PC-9 (cell line): Measurements from ENCODE around the gene VAPB. TPM values are rescaled to one million over a fixed set of nuclear protein-coding genes. Genes with fewer than 3 reads are reported as not detected.

Experiments
- BruUV-seq: library from RNA; stranded (reverse); fragments of 400-500 nt; replicated peaks from 2 replicates; lab custom pipeline; 2021; lab: Mats Ljungman, UMichigan
- CTCF ChIA-PET: fragments of 300-600 bp; sonication (Branson Sonifier 250); formaldehyde crosslinking; loops from one replicate; lab custom pipeline; 2022; ENCODE audit warnings: antibody characterized with exemption; lab: Charles Lee
- POLR2A ChIA-PET: fragments of 300-600 bp; sonication (Branson Sonifier 250); formaldehyde crosslinking; loops from one replicate; lab custom pipeline; 2022; ENCODE audit warnings: antibody characterized with exemption; ENCODE audit not compliant: unreplicated experiment; lab: Charles Lee
- DNase-seq, 2 experiments: peaks; one replicate each; pipeline versions ENCODE4 v3.0.0 to v3.0.0-alpha.2; 2015 to 2022; ENCODE audit warnings: mixed read lengths in 1 of 2
- H2AFZ ChIP-seq: fragments of 200-600 bp; sonication (generic); 2 replicates; pipeline ENCODE4 v1.8.1; 2017; ENCODE audit warnings: antibody characterized with exemption
- H3F3A ChIP-seq: fragments of 200-600 bp; sonication (generic); 2 replicates; pipeline ENCODE4 v1.8.1; 2017; ENCODE audit warnings: antibody characterized with exemption, mild to moderate bottlenecking, low read depth; ENCODE audit not compliant: insufficient read depth
- H3K27ac ChIP-seq: fragments of 200-600 bp; sonication (generic); 2 replicates; pipeline ENCODE4 v1.6.1; 2016; ENCODE audit warnings: mixed run types
- H3K27me3 ChIP-seq: fragments of 200-600 bp; sonication (generic); 2 replicates; pipeline ENCODE4 v1.6.1; 2016; ENCODE audit warnings: low read depth, mixed run types; ENCODE audit not compliant: insufficient read depth
- H3K36me3 ChIP-seq: fragments of 200-600 bp; sonication (generic); 2 replicates; pipeline ENCODE4 v1.6.1; 2016; ENCODE audit warnings: low read depth, mixed run types
- H3K4me1 ChIP-seq: fragments of 200-600 bp; sonication (generic); replicated peaks from 2 replicates; pipeline ENCODE4 v1.6.1; 2016; ENCODE audit warnings: mixed run types; ENCODE audit not compliant: insufficient read depth
- H3K4me2 ChIP-seq: fragments of 200-600 bp; sonication (generic); 2 replicates; pipeline ENCODE4 v1.6.1; 2017; ENCODE audit warnings: mixed run types
- H3K4me3 ChIP-seq: fragments of 200-600 bp; sonication (generic); 2 replicates; pipeline ENCODE4 v1.6.1; 2016; ENCODE audit warnings: mixed run types
- H3K79me2 ChIP-seq: fragments of 200-600 bp; sonication (generic); 2 replicates; pipeline ENCODE4 v1.6.1; 2017; ENCODE audit warnings: low read depth, mixed run types
- H3K9me2 ChIP-seq: fragments of 200-600 bp; sonication (generic); 2 replicates; pipeline ENCODE4 v1.8.1; 2017; ENCODE audit warnings: mild to moderate bottlenecking; ENCODE audit not compliant: insufficient read depth
- H3K9me3 ChIP-seq: fragments of 200-600 bp; sonication (generic); 2 replicates; pipeline ENCODE4 v1.8.1; 2016; ENCODE audit warnings: low read depth; ENCODE audit not compliant: insufficient read depth
- H4K20me1 ChIP-seq: fragments of 200-600 bp; sonication (generic); 2 replicates; pipeline ENCODE4 v1.8.1; 2017; ENCODE audit not compliant: insufficient read depth
- EZH2 ChIP-seq: fragments of 200-600 bp; sonication (generic); IDR thresholded peaks from 2 replicates; pipeline ENCODE4 v1.8.0; 2017; ENCODE audit warnings: antibody characterized with exemption, low read depth
- intact Hi-C: fragments of 100-400 bp; cut with micrococcal nuclease; formaldehyde crosslinking; loops from one replicate; pipeline ENCODE4 v1.10.0; 2022; ENCODE audit not compliant: unreplicated experiment
- total RNA-seq: library from RNA; stranded (reverse); gene quantifications from 2 replicates; pipeline ENCODE4 v1.2.3, GENCODE V29; 2021
- TF ChIP-seq, protein P1 (sequence below): fragments of 200-600 bp; sonication (generic); conservative IDR thresholded peaks from 2 replicates; pipeline ENCODE4 v1.6.1; 2017; ENCODE audit warnings: mixed run types, antibody characterized with exemption, mild to moderate bottlenecking, moderate library complexity

VAPB gene
- total RNA-seq, 1 experiment from 2014 or later, result 80.6 TPM

DNA sequence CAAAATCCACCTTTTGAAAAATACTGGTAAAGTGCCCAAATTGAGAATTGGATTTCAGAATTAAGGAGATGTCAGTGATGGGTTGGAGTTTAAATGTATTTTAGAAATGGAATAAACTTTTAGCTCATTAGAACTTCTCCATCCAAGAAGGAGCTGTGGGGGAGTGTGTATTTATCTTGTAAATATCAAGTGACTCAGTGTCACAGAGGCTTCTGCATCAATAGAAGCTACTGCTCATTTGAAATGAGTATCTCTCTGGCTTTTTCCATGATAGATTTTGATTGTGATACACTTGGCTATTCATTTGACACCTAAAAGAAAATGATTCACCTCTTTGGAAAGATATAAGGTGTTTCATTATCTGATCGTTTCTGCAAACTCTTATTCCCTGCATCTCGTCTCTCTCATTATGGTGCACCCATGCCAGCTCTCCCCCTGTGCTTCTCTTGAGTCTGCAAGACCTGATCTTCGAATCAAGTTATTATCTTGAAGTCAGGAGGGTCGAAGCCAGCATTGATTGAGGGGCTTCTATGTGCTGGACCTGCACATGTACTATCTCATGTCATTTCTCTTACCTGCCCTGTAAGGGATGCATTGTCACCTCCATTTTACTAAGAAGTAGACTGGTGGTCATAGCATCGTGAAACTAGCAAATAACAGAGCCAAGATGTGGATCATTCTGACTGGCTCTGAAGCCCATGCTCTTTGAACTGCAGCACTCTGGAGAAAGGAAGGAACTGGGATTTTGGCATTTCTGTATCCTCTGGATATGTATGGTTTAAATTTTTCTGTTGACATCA is 30.1 kb downstream of the VAPB start:
- Histone ChIP-seq H3K4me1 (no peaks in the 10 kb centered on the region), H3K4me3 (no peak overlapping the region), H3K27me3 (no peaks in the 10 kb centered on the region), H3K9me2 (no peaks in the 10 kb centered on the region), H3K4me2 (no peak overlapping the region), H3K27ac (no peak overlapping the region), H3F3A (peaks cover 13% of the 10 kb centered on the region), H4K20me1 (peaks cover 12% of the 10 kb centered on the region), H2AFZ (no peak overlapping the region), H3K36me3 (peaks cover 11% of the 10 kb centered on the region; the same call in 1 of the 2 replicates), H3K9me3 (no peaks in the 10 kb centered on the region), H3K79me2 (peaks cover 46% of the 10 kb centered on the region)
- no peak for DNase-seq
- intact Hi-C loops, result no loop called here
- ChIA-PET POLR2A (interaction anchor here (0.5 kb wide), 1 partner anchor 30 kb away, joined by 31 read pairs; the partner anchor contains the start of gene VAPB), CTCF (interaction anchor here (0.6 kb wide), 1 partner anchor 21 kb away, joined by 4 read pairs; no protein-coding TSS in a partner anchor)
- TF ChIP-seq EZH2, result no peak
- TF ChIP-seq, protein P1, sequence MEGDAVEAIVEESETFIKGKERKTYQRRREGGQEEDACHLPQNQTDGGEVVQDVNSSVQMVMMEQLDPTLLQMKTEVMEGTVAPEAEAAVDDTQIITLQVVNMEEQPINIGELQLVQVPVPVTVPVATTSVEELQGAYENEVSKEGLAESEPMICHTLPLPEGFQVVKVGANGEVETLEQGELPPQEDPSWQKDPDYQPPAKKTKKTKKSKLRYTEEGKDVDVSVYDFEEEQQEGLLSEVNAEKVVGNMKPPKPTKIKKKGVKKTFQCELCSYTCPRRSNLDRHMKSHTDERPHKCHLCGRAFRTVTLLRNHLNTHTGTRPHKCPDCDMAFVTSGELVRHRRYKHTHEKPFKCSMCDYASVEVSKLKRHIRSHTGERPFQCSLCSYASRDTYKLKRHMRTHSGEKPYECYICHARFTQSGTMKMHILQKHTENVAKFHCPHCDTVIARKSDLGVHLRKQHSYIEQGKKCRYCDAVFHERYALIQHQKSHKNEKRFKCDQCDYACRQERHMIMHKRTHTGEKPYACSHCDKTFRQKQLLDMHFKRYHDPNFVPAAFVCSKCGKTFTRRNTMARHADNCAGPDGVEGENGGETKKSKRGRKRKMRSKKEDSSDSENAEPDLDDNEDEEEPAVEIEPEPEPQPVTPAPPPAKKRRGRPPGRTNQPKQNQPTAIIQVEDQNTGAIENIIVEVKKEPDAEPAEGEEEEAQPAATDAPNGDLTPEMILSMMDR, result no peak
- no TSS peak for BruUV-seq

DNA sequence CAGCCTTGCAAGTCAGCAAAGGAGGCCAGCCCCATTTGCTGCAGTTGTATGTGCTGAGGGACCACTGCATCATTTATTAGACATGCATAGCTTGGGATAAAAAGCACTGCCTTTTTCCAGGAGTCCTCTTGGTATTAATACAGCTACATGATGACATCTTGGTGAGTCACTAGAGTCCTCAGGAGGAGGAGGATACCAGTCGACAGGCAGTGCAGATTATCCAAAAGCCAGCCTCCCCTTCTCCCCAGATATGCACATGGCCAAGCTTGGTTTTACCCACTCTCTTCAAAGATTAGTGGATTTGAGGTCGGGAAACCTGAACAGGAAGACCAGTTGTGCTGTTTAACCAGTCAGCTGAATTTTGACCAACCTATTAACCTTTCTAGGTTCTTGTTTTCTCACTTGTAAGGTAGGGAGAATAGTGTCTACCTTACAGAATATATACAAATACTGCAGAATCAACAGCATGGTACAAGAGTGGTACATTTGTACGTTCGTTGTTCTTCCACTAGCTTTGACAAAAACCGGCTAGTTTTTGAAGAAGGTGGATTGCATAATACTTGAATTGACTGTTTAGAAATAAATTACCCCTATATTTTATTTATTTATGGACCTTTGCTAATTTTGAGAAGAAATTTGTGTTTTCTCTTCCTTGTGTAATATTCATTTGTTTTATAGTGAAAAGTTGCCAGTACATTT is 31.9 kb downstream of the VAPB start:
- H4K20me1 ChIP-seq, result peaks cover 14% of the 10 kb centered on the region
- H2AFZ ChIP-seq, result no peak overlapping the region
- intact Hi-C loops, result no loop called here
- no peak for DNase-seq
- H3K4me1 ChIP-seq, result no peaks in the 10 kb centered on the region
- H3K27ac ChIP-seq, result no peak overlapping the region
- ChIA-PET CTCF (no interaction called here), POLR2A (interaction anchor here (0.7 kb wide), 1 partner anchor 767 kb away, joined by 3 read pairs; no protein-coding TSS in a partner anchor)
- H3K27me3 ChIP-seq, result no peaks in the 10 kb centered on the region
- H3K4me3 ChIP-seq, result no peak overlapping the region
- no TSS peak for BruUV-seq
- H3K36me3 ChIP-seq, result peaks cover 16% of the 10 kb centered on the region
- no peaks in the 10 kb centered on the region for H3K9me3 ChIP-seq
- peaks cover 45% of the 10 kb centered on the region for H3K79me2 ChIP-seq
- TF ChIP-seq, protein P1, result no peak
- no peak for TF ChIP-seq EZH2
- H3K4me2 ChIP-seq, result no peak overlapping the region
- H3F3A ChIP-seq, result peaks cover 16% of the 10 kb centered on the region; the same call in 1 of the 2 replicates
- H3K9me2 ChIP-seq, result no peaks in the 10 kb centered on the region

DNA sequence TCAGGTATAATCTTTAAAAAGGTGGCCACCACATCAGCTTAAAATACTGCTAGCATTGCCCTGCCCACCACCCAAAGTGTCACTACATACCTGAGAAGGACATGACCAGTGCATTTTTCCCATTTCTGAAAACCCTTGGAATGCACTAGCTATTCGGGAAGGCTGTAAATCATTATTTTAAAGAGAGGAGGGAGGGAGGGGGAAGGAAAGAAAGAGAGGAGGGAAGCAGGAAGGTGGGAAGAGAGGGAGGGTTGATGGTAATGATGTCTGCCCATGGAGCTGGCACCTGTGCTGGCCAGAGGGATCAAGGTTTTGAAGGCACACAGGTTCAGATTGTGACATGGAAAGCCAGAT is 32.4 kb downstream of the VAPB start:
- CTCF ChIA-PET, result no interaction called here
- Histone ChIP-seq H3F3A (peaks cover 20% of the 10 kb centered on the region), H3K36me3 (peaks cover 10% of the 10 kb centered on the region), H3K9me3 (no peaks in the 10 kb centered on the region), H3K27ac (no peak overlapping the region), H3K9me2 (no peaks in the 10 kb centered on the region), H4K20me1 (peaks cover 16% of the 10 kb centered on the region), H3K4me3 (no peak overlapping the region), H3K27me3 (no peaks in the 10 kb centered on the region), H3K4me2 (no peak overlapping the region), H3K79me2 (peaks cover 45% of the 10 kb centered on the region), H2AFZ (no peak overlapping the region), H3K4me1 (no peaks in the 10 kb centered on the region)
- no peak for TF ChIP-seq EZH2
- TF ChIP-seq, protein P1, result no peak
- DNase-seq, result no peak
- intact Hi-C loops, result no loop called here
- BruUV-seq, result no TSS peak
- POLR2A ChIA-PET, result no interaction called here
